Measurements from ENCODE around the gene NOX4. TPM values are rescaled to one million over a fixed set of nuclear protein-coding genes. Genes with fewer than 3 reads are reported as not detected.

Gene NOX4
- total RNA-seq, 1 experiment from 2014 or later = 3.0 TPM

- Histone ChIP-seq H3K9me3 (ENCODE audit: control insufficient read depth, low read depth, low read length) (no peaks in the 10 kb centered on the region), H2BK12ac (ENCODE audit: insufficient read length, low read depth, low read length) (no peak overlapping the region), H2BK15ac (ENCODE audit: low read depth, low read length) (no peak overlapping the region), H3K4me2 (ENCODE audit: insufficient read depth, insufficient read length, low read length) (no peak overlapping the region), H4K5ac (ENCODE audit: insufficient read length, low read depth, low read length) (no peak overlapping the region), H3K9ac (ENCODE audit: extremely low read depth, insufficient read length, low read length) (no peak overlapping the region), H3K27me3 (ENCODE audit: insufficient read depth, low read length) (no peaks in the 10 kb centered on the region), H3K23me2 (ENCODE audit: insufficient read length, low read depth, low read length, poor library complexity, severe bottlenecking) (no peaks in the 10 kb centered on the region), H2AK5ac (ENCODE audit: insufficient read length, low read length) (no peak overlapping the region), H2BK120ac (ENCODE audit: low read depth, low read length, poor library complexity, severe bottlenecking) (no peak overlapping the region), H2BK5ac (ENCODE audit: insufficient read length, low read length) (no peak overlapping the region), H3K79me2 (ENCODE audit: insufficient read depth, low read length) (no peaks in the 10 kb centered on the region), H3T11ph (ENCODE audit: low read length) (no peak overlapping the region), H3K4ac (ENCODE audit: low read depth, low read length) (no peak overlapping the region), H3K27ac (ENCODE audit: insufficient read length, low read depth, low read length) (no peak overlapping the region), H3K14ac (ENCODE audit: insufficient read depth, low read length) (no peak overlapping the region), H3K23ac (ENCODE audit: insufficient read length, low read depth, low read length) (no peak overlapping the region), H3K18ac (ENCODE audit: insufficient read length, low read depth, low read length) (no peak overlapping the region), H2BK20ac (ENCODE audit: low read depth, low read length, poor library complexity, severe bottlenecking) (no peak overlapping the region), H4K8ac (replicated peaks; ENCODE audit: insufficient read length, low read depth, low read length) (no peak overlapping the region), H3K4me1 (ENCODE audit: insufficient read depth, low read length) (no peaks in the 10 kb centered on the region; the same call in 1 of the 2 replicates), H3K56ac (ENCODE audit: insufficient read length, low read depth, low read length) (no peak overlapping the region), H2AFZ (ENCODE audit: low read length) (no peak overlapping the region), H4K20me1 (ENCODE audit: control insufficient read depth, insufficient read depth, insufficient read length) (no peaks in the 10 kb centered on the region), H3K79me1 (ENCODE audit: insufficient read depth, low read depth, low read length, poor library complexity, severe bottlenecking) (no peaks in the 10 kb centered on the region), H4K91ac (ENCODE audit: insufficient read length, low read depth, low read length) (no peak overlapping the region)
- no peak for TF ChIP-seq CTCF (conservative IDR thresholded peaks at IDR 0.05)
- Mint-ChIP-seq H3K4me1 (peaks cover 0 to 1% of the 10 kb centered on the region in 2 experiments; a peak in 1 of 4 replicates), H3K4me3 (no peak overlapping the region), H3K9me3 (no peaks in the 10 kb centered on the region), H3K36me3 (ENCODE audit: insufficient read depth in 1 of 3, low read depth in 3 of 3) (no peaks in the 10 kb centered on the region), H3K27me3 (ENCODE audit: low read depth) (no peaks in the 10 kb centered on the region), H3K27ac (no peak overlapping the region)
- no peak for DNase-seq
These were observed 6.3 kb downstream of the NOX4 start for GRCh38 chr11:89484896-89485295.
